Measurements from ENCODE around the gene NCAPG2. TPM values are rescaled to one million over a fixed set of nuclear protein-coding genes. Genes with fewer than 3 reads are reported as not detected.

Gene NCAPG2
- total RNA-seq, 1 experiment from 2014 or later = 99.2 TPM

- DNase-seq (ENCODE audit: low spot score) (no peak), ATAC-seq (no peak)
- Mint-ChIP-seq H3K36me3 (0 out of 2 replicates have a peak, but pooled peaks cover 3% of the 10 kb centered on the region), H3K27me3 (ENCODE audit: low read depth) (peaks cover 19% of the 10 kb centered on the region), H3K4me1 (peaks cover 11% of the 10 kb centered on the region), H3K27ac (no peak overlapping the region), H3K4me3 (no peak overlapping the region), H3K9me3 (no peaks in the 10 kb centered on the region)
- ChIA-PET POLR2A (no interaction called here), CTCF (no interaction called here)
- TF ChIP-seq E2F4 (CRISPR knock-in tag; IDR thresholded peaks at IDR 0.05; ENCODE audit: borderline replicate concordance, low read depth) = no peak
- TF ChIP-seq ZBTB21 (CRISPR knock-in tag; IDR thresholded peaks at IDR 0.05; ENCODE audit: borderline replicate concordance) = no peak
- no peak for TF ChIP-seq ARID4B (CRISPR knock-in tag; IDR thresholded peaks at IDR 0.05; ENCODE audit: borderline replicate concordance)
- no peak for TF ChIP-seq ZNF232 (CRISPR knock-in tag; IDR thresholded peaks at IDR 0.05)
- TF ChIP-seq GTF2I (CRISPR knock-in tag; conservative IDR thresholded peaks at IDR 0.05) = no peak
- no peak for TF ChIP-seq FOXP4 (CRISPR knock-in tag; IDR thresholded peaks at IDR 0.05)
- no peak for TF ChIP-seq HMGXB4 (CRISPR knock-in tag; IDR thresholded peaks at IDR 0.05)
- TF ChIP-seq ZNF671 (CRISPR knock-in tag; IDR thresholded peaks at IDR 0.05) = no peak
- no peak for TF ChIP-seq ATF1 (CRISPR knock-in tag; IDR thresholded peaks at IDR 0.05)
- TF ChIP-seq FOXK1 (CRISPR knock-in tag; IDR thresholded peaks at IDR 0.05) = no peak
- TF ChIP-seq ZSCAN18 (CRISPR knock-in tag; IDR thresholded peaks at IDR 0.05) = no peak
- no peak for TF ChIP-seq RORB (CRISPR knock-in tag; IDR thresholded peaks at IDR 0.05)
- no peak for TF ChIP-seq IRF1 (CRISPR knock-in tag; IDR thresholded peaks at IDR 0.05)
- no peak for TF ChIP-seq MYBL2 (CRISPR knock-in tag; IDR thresholded peaks at IDR 0.05)
- TF ChIP-seq AFF4 (CRISPR knock-in tag; IDR thresholded peaks at IDR 0.05; ENCODE audit: borderline replicate concordance) = no peak
- TF ChIP-seq TEAD1 (CRISPR knock-in tag; IDR thresholded peaks at IDR 0.05) = no peak
- no peak for TF ChIP-seq NFE2L1 (CRISPR knock-in tag; IDR thresholded peaks at IDR 0.05)
- no peak for TF ChIP-seq ZNF317 (CRISPR knock-in tag; IDR thresholded peaks at IDR 0.05; ENCODE audit: borderline replicate concordance, low read depth)
- TF ChIP-seq MXD4 (CRISPR knock-in tag; IDR thresholded peaks at IDR 0.05; ENCODE audit: borderline replicate concordance) = no peak
- no peak for TF ChIP-seq CTCF (IDR thresholded peaks at IDR 0.05)
Measured at GRCh38 chr7:158589653-158590052, 115.0 kb downstream of the NCAPG2 start.

All from WTC11 (cell line).